Prostate gland (tissue), 2 donors: ENCODE measurements around the gene FAM217B. TPM values are rescaled to one million over a fixed set of nuclear protein-coding genes. Genes with fewer than 3 reads are reported as not detected.

Experiments used
- DNase-seq: peaks from one replicate; pipeline ENCODE4 v3.0.0-alpha.2; 2019; ENCODE audit warnings: low spot score
- H3K27ac ChIP-seq, 2 donors: fragments of 200-600 bp; sonication (generic); 2 replicates each; pipeline ENCODE4 v1.5.1; 2017 to 2019
- H3K27me3 ChIP-seq: fragments of 200-600 bp; sonication (generic); replicated peaks from 2 replicates; pipeline ENCODE4 v1.5.1; 2019; ENCODE audit not compliant: insufficient read depth
- H3K36me3 ChIP-seq, 2 donors: fragments of 200-600 bp; sonication (generic); 1 replicate in 1 of 2; 2 replicates in 1 of 2; pipeline versions ENCODE4 v1.5.1 to v1.8.1; 2017 to 2019
- H3K4me1 ChIP-seq: fragments of 200-600 bp; sonication (generic); replicated peaks from 2 replicates; pipeline ENCODE4 v1.5.1; 2019
- H3K4me3 ChIP-seq, 2 donors: fragments of 200-600 bp; sonication (generic); 2 replicates each; pipeline ENCODE4 v1.5.1; 2017 to 2019
- H3K9me3 ChIP-seq: fragments of 200-600 bp; sonication (generic); 2 replicates; pipeline ENCODE4 v1.5.1; 2017
- POLR2A ChIP-seq: fragments of 450-650 bp; IDR thresholded peaks from one replicate; pipeline ENCODE4 v1.6.1; 2016; ENCODE audit warnings: antibody characterized with exemption, mild to moderate bottlenecking
- POLR2AphosphoS5 ChIP-seq: sonication (generic); formaldehyde crosslinking; IDR thresholded peaks from one replicate; pipeline ENCODE4 v1.6.1; 2017; ENCODE audit warnings: antibody characterized with exemption
- WGBS: methylation state at CpG from one replicate; pipeline ENCODE4 v1.1.5; 2018; 5-methylcytosine and 5-hydroxymethylcytosine counted together
- intact Hi-C: fragments of 100-400 bp; cut with DNase I; formaldehyde crosslinking; loops from one replicate; pipeline ENCODE4 v1.14.2; 2022
- total RNA-seq, 2 donors: library from RNA; depleted of rRNA; stranded (reverse); fragments of >200 nt; gene quantifications; one replicate each; pipeline ENCODE4 v1.1.0, GENCODE V29; 2016
- TF ChIP-seq, protein P1 (sequence below), 4 experiments: fragments of 200-600 bp in 2 of 4; fragments of 450-650 bp in 2 of 4; sonication (generic) in 2 of 4; IDR thresholded peaks; 1 replicate in 3 of 4; 2 replicates in 1 of 4; pipeline ENCODE4 v1.5.1; 2016 to 2019; ENCODE audit warnings: antibody characterized with exemption in 4 of 4, mild to moderate bottlenecking in 2 of 4, moderate library complexity in 2 of 4

The FAM217B gene
- total RNA-seq, 2 donors from 2014 or later: 13.7 to 18.2 TPM

DNA sequence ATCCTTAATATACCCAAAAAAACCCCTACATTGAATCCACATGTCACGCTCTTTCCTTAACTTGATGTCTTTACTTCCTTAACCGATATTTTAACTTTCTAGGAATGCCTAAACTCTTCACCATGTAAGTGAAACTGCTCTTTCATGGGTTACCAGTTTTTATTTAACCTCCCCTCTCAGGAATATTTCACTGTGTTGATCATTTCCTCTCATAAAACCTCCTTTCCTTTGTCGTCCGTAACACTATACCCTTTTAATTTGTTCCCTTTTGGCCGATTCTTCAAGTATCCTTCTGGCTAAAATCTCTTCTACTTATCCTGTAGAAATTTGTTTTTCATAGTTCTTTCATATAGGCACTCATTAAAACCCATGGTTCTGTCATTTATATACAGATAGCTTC is 31.3 kb upstream of the FAM217B start:
- TF ChIP-seq, protein P1, sequence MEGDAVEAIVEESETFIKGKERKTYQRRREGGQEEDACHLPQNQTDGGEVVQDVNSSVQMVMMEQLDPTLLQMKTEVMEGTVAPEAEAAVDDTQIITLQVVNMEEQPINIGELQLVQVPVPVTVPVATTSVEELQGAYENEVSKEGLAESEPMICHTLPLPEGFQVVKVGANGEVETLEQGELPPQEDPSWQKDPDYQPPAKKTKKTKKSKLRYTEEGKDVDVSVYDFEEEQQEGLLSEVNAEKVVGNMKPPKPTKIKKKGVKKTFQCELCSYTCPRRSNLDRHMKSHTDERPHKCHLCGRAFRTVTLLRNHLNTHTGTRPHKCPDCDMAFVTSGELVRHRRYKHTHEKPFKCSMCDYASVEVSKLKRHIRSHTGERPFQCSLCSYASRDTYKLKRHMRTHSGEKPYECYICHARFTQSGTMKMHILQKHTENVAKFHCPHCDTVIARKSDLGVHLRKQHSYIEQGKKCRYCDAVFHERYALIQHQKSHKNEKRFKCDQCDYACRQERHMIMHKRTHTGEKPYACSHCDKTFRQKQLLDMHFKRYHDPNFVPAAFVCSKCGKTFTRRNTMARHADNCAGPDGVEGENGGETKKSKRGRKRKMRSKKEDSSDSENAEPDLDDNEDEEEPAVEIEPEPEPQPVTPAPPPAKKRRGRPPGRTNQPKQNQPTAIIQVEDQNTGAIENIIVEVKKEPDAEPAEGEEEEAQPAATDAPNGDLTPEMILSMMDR (IDR thresholded peaks at IDR 0.05): no peak
- TF ChIP-seq POLR2A: no peak
- peak; percentile 13 for TF ChIP-seq POLR2AphosphoS5

DNA sequence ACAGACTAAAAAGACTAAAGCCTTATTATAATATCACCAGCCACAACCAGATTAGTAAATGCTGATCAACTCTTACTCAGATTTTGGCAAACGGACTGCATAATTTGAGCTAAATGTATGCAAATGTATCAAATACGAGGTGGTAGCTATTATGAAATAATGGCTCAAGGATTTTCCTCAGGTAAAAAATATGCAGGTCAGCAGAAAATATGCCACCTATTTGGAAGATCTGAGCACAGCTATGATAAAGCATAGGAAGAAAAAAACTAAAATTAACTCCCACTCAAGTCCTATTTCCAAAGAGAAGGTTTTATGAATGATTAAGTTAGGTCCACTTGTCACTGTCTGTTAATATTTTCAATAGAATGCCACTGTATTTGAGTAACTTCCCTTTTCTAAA is 29.1 kb upstream of the FAM217B start:
- Histone ChIP-seq H3K27me3 (no peaks in the 10 kb centered on the region), H3K4me1 (no peaks in the 10 kb centered on the region), H3K36me3 (no peaks in the 10 kb centered on the region), H3K9me3 (no peaks in the 10 kb centered on the region), H3K27ac (no peak overlapping the region), H3K4me3 (no peak overlapping the region)
- intact Hi-C loops: no loop called here
- no peak for TF ChIP-seq POLR2AphosphoS5
- WGBS: 86% methylated on average over 2 of the region's 2 CpGs
- no peak for DNase-seq

More for the DNA sequence above, 31.3 kb upstream of the FAM217B start:
- Histone ChIP-seq H3K27me3 (no peaks in the 10 kb centered on the region), H3K36me3 (no peaks in the 10 kb centered on the region), H3K27ac (no peak overlapping the region), H3K4me1 (no peaks in the 10 kb centered on the region), H3K4me3 (no peak overlapping the region), H3K9me3 (no peaks in the 10 kb centered on the region)
- 18% methylated on average over 5 of the region's 5 CpGs for WGBS
- intact Hi-C loops: no loop called here
- DNase-seq: no peak

DNA sequence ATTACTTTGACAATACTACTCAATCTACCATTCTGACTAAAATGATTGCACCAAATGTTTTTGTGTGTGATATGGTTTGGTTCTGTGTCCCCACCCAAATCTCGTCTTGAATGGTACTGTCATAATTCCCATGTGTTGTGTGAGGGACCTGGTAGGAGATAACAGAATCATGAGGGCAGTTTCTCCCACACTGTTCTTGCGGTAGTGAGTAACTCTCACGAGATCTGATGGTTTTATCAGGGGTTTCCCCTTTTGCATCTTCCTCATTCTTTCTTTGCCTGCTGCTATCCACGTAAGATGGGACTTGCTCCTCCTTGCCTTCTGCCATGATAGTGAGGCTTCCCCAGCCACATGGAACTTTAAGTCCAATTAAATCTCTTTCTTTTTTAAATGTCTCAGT is 27.6 kb upstream of the FAM217B start:
- 79% methylated on average over 4 of the region's 4 CpGs for WGBS
- H3K4me1 ChIP-seq: no peaks in the 10 kb centered on the region
- no peaks in the 10 kb centered on the region for H3K36me3 ChIP-seq
- no peaks in the 10 kb centered on the region for H3K9me3 ChIP-seq
- H3K27me3 ChIP-seq: no peaks in the 10 kb centered on the region
- H3K4me3 ChIP-seq: no peak overlapping the region
- DNase-seq: no peak
- H3K27ac ChIP-seq: no peak overlapping the region
- TF ChIP-seq POLR2AphosphoS5 (no peak), POLR2A (no peak)
- TF ChIP-seq, protein P1 (IDR thresholded peaks at IDR 0.05): no peak
- intact Hi-C loops: no loop called here

DNA sequence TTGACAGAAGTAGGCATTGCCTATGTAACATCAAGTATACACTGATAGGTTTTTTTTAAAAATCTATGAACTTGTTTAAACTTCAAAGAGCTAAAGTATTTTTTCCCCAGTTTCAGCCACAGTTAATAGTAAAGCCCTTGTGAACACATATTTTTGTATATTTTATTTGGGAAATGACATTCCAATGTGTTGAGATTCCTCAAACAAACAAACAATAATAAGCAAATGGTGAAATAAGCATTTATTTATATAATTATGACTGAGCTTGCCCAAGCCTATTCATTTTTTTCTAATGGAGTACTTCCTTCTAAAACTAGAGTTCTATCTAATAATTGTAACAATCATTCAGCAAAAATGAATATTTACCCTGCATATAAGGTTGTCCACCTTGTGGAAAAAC is 19.2 kb upstream of the FAM217B start:
- Histone ChIP-seq H3K36me3 (no peaks in the 10 kb centered on the region), H3K9me3 (no peaks in the 10 kb centered on the region), H3K4me1 (peaks cover 7% of the 10 kb centered on the region), H3K27ac (no peak overlapping the region), H3K27me3 (no peaks in the 10 kb centered on the region), H3K4me3 (no peak overlapping the region)
- TF ChIP-seq POLR2AphosphoS5 (no peak), POLR2A (no peak)
- TF ChIP-seq, protein P1 (IDR thresholded peaks at IDR 0.05): no peak
- intact Hi-C loops: no loop called here
- DNase-seq: no peak

DNA sequence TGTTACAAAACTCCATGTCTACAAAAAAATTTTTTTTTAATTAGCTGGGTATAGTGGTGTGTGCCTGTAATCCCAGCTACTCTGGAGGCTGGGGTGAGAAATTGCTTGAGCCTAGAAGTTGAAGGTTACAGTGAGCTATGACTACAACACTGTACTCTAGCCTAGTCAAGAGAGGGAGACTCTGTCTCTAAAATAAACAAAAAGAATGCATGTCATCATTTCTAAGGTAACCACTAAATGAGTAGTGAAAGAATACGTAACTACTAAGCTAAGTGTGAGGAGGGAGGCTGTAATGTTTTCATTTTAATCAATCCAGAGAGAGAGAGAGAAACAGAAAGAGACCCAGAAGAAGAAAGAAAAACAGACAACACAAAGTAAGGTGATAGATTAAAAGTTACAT is 16.7 kb upstream of the FAM217B start:
- intact Hi-C loops: no loop called here
- TF ChIP-seq POLR2AphosphoS5 (no peak), POLR2A (no peak)
- TF ChIP-seq, protein P1 (IDR thresholded peaks at IDR 0.05): no peak
- DNase-seq: no peak
- Histone ChIP-seq H3K27ac (no peak overlapping the region), H3K9me3 (no peaks in the 10 kb centered on the region), H3K4me3 (no peak overlapping the region), H3K36me3 (no peaks in the 10 kb centered on the region), H3K4me1 (peaks cover 7% of the 10 kb centered on the region), H3K27me3 (no peaks in the 10 kb centered on the region)
- WGBS: 83% methylated on average over 1 of the region's 1 CpG
